T47D (cell line): Measurements from ENCODE around the gene WT1.
A peak's percentile ranks its signal among the peaks of the same experiment; 100 is the strongest.

Experiments
- DNase-seq, 2 experiments: peaks; one replicate each; pipeline versions ENCODE4 v3.0.0 to v3.0.0-alpha.2; 2011 to 2012; ENCODE audit warnings: low read depth in 1 of 2, low spot score in 1 of 2
- JUND ChIP-seq: IDR thresholded peaks from 2 replicates; pipeline ENCODE4 v1.6.1; 2012; ENCODE audit warnings: low read depth
- in situ Hi-C: cut with HindIII; loops from 2 replicates; pipeline ENCODE4 v1.10.0; 2016; ENCODE audit warnings: low sequenced_read_pairs, low pct_unique_long_range_greater_than_20kb

Gene WT1

GRCh38 chr11:32343325-32344008 lies 91.9 kb downstream of the WT1 start:
- DNase-seq, result peak in 1 of 2 experiments; percentile 18
- in situ Hi-C loops, result no loop called here
- no peak for TF ChIP-seq JUND

- in situ Hi-C loops, result no loop called here
- no peak for DNase-seq
- no peak for TF ChIP-seq JUND
Observed at GRCh38 chr11:32341620-32342613, 93.4 kb downstream of the WT1 start.

GRCh38 chr11:32340181-32340580 lies 95.2 kb downstream of the WT1 start:
- in situ Hi-C loops, result no loop called here
- no peak for DNase-seq
- TF ChIP-seq JUND, result no peak
